GM21717 (cell line): ENCODE data around the gene EFNB2.

Experiments used
- ATAC-seq: cut with Tn5 transposase; IDR thresholded peaks from one replicate; pipeline ENCODE4 v1.9.1; 2021; ENCODE audit warnings: mild to moderate bottlenecking, moderate library complexity; ENCODE audit not compliant: unreplicated experiment

Gene EFNB2

DNA sequence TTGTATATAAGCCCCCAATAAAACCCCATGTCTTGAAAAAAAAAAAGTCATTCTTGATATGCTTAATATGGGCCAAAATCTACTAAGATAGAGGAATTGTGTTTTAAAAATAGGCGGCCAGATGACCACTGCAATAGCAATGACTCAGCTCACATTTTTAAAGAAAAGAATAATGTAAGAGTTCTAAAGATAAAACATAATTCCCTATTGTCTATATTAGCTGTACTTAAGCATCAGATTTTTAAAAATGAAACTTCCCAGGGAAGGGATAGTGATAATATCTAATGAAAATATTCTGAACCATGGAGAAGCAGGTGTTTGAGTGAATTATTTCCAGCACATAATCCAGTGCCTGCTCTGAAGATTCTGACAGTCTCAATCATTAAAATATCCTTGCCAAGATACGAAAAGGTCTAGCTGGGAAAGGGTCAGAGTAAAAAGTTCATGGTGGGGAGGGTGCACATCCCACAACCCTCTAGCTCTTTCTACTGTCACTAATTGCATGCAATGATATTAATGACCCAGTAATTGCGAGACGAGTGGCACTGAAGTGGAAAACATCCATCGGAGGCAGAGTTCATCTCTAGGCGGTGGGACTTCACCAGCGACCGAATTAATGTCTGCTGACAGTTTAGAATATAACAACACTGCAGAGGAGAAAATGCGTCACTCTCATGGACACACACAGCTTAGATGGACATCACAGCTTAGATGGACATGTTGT lies 31.6 kb downstream of the EFNB2 start:
- ATAC-seq = no peak

- no peak for ATAC-seq
Observed at GRCh38 chr13:106503272-106503671, 32.2 kb downstream of the EFNB2 start.

- ATAC-seq = no peak
Observed at GRCh38 chr13:106500445-106500844, 35.0 kb downstream of the EFNB2 start.

DNA sequence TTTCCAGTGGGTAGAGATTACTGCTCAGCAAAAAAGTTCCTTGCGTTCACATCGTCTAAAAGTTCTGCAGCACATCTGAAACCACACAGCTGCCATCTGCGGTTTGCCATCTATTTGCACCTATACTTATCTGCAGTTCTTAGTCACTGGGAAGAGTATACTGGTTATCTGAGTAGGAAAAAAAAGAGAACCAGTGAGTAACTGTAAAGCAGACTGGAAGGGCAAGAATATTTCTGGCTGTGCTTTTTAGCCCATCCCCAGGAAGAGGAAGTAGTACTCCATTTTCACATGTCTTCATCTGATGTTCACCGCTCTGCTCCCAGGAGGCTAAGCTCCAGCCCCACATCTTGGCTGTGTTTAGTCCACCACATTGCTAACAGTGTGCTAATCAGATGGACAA lies 35.6 kb downstream of the EFNB2 start:
- no peak for ATAC-seq

GRCh38 chr13:106499113-106499512 lies 36.3 kb downstream of the EFNB2 start:
- no peak for ATAC-seq

GRCh38 chr13:106498571-106498970 lies 36.9 kb downstream of the EFNB2 start:
- ATAC-seq = no peak

- ATAC-seq = no peak
Observed at GRCh38 chr13:106498158-106498557, 37.3 kb downstream of the EFNB2 start.

DNA sequence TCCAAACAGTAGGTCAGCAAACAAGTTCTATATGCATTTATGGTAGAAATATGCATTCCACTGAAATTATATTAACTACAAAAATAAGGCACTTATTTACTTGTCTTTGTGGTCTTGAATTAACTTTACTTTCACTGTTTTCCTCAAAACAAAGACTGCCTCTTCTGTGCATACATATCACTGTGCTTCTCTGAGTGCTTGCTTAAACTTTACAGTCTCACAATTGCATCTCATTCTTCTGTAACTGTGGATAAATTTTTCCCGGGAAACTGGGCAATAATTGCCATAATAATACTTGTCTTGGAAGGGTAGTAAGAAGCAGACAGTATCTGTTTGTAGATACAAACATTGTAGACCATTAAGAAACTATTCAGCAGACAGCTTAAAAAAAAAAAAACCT lies 38.4 kb downstream of the EFNB2 start:
- no peak for ATAC-seq

DNA sequence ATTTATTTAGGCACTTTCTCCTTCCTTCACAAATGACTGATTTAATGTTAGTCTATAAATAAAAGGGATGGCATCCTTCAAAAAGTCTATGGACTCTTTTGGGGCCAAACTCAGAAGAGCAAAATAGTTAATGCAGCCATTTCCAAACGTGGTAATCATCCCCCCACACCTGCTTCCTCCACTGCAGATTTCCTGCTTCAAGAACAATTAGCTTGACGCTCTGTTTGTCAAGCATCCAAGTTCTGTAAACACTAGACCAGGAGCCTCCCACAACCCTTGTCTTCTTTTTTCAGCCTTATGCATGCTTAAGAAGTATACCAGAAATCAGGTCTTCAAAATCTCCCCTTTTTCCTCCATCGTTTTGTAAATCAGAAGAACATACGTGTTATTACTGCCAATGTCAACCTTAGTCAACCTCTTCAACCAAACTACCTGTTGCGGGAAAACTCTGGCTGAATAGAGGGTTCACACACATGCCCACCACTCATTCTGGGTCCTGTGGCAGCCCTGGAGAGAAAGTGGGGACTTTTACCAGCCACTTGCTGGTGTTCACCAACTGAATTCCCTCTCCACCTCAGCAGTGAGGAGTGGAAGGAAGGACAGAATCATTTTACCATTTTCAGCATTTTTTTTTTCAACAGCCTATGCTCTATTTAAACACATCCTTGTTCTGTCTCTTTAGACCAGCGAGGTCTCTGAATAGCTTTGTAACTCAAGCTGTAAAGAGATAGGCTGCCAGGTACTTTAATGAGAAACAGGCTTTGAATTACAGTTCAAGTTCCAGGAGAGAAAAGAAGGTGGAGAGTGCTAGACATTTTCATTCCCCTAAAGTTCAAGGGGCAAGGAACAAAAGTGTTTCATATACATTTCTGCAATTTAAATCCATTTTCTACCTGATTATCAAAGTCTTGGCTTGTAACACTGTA lies 39.1 kb downstream of the EFNB2 start:
- ATAC-seq = no peak

DNA sequence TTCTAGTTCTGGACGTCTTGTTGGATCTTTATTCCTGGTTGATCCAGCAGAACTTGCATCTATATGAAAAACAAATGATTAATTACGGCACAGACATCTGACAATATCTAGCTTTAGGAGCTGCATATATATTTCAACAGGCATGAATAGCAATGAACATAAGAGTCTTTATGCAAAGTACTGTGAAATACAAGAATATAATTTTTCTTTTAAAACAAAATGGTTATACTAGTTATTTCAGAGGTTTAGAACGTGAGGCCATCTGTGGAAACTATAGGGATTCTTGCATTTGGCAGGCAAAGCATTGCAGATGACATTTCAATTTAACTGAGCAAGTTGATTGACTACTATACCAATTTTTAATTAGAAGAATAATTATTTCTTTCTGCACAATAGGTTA lies 40.5 kb downstream of the EFNB2 start:
- no peak for ATAC-seq

- no peak for ATAC-seq
Observed at GRCh38 chr13:106494506-106494905, 41.0 kb downstream of the EFNB2 start.

DNA sequence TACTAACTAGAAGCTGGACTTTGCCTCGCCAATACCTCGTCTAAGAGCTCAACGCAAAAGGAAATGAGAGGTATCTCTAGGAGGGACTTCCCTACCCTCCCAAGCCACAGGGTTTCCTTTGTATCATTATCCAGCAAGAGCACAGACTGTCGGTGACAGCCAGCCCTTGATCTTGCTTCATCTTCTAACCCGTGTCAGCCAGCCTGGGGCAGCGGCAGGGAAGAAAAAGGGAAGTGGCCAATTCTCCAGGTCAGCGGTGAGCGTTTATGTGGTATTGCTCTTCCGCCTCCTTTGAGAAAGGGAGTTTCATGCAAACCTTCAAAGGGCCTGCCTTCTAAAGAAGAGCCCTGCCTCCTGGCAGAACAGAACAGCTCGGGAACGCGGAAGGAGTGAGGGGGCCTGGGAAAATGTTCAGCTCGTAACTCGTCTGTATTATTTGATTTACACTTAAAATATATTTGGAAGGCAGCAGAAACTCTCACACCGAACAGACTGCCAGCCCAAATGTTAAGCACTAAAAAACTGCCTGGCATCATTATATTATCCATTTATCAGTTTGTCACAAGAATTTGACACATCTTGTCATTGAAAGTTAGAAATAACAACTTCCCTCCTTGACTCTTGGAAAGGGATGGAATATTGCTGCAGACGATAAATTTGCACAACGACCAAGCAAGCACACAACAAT lies 41.8 kb downstream of the EFNB2 start:
- peak; percentile 78 for ATAC-seq

DNA sequence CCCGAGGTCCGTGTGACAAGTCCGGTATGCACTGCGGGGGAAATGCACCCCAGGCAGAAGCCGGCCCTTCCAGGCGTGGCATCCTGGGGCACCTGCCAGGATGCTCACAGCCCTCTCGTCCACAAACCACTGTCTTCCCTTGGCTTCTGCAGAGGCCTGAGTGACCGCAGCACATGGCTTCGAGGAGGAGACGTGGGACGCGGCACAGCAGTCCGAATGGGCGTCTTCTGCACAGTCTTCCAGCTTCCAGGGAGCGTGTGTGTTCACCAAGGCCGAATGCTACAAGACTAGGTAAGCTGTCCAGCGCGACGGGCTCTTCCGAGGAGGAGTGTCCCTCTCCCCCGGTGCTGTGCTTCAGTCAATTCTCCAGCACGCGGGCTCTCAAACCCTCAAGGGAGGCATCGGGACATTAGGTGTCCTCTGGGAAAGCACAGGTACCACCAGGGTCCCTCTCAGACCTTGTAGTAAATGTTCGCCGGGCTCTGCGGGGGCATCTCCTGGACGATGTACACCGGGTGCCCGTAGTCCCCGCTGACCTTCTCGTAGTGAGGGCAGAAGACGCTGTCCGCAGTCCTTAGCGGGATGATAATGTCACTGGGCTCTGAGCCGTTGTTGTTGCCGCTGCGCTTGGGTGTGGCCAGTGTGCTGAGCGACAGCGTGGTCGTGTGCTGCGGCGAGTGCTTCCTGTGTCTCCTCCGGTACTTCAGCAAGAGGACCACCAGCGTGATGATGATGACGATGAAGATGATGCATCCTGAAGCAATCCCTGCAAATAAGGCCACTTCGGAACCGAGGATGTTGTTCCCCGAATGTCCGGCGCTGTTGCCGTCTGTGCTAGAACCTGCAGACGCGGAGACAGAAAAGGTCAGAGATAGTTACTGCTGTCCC lies 42.6 kb downstream of the EFNB2 start:
- no peak for ATAC-seq

- ATAC-seq = no peak
Observed at GRCh38 chr13:106491928-106492587, 43.4 kb downstream of the EFNB2 start.

DNA sequence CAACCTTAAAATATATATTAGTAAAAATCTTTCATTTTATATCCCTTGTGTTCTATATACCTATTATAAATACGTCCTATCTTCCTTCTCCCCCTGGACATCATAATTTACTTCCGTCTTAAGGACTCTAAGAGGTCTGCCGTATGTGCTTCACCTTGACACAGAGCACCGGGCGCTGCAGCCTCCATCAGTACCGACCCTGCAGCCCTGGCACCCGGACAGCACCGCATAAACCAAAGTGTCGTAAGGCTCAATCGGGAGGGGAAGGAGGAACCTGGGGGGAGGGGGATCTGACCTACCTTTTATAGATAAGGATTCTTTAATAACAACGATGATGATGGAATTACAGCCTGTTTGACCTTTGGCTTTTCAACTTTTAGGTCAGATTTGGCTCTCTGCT lies 44.0 kb downstream of the EFNB2 start:
- no peak for ATAC-seq

DNA sequence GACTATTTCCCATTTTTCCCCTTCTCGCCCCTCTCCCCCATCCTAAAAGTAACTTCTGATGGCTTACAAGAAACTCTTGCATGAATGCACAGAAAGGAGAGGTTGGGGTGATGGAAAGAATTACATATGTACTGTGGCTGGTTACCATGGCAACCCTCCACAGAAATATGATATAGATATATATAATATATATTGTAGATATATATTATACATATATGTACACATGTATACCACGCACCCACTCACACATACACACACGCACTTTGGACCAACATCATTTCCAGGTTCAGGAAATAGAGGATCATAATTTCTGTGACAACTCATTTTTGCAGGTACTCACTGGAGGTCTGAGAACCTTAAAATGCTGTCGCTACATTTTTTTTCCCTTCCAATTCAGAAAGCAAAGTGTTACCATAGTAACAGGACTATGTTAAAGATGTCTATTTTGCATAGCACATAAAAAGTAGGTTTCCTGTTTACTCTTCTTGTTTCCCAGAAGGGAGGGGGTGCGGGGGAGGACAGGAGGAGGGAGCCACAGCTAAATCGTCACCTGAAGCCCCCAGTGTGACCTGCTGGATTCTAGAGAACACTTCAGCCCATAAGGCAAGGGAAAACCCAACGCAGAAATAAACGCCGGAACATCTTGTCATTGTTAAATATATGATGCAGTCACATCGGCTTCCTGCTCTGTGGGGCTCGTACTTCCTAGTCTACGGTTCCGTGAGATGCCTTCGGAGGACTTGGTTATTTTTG lies 44.7 kb downstream of the EFNB2 start:
- ATAC-seq = no peak

DNA sequence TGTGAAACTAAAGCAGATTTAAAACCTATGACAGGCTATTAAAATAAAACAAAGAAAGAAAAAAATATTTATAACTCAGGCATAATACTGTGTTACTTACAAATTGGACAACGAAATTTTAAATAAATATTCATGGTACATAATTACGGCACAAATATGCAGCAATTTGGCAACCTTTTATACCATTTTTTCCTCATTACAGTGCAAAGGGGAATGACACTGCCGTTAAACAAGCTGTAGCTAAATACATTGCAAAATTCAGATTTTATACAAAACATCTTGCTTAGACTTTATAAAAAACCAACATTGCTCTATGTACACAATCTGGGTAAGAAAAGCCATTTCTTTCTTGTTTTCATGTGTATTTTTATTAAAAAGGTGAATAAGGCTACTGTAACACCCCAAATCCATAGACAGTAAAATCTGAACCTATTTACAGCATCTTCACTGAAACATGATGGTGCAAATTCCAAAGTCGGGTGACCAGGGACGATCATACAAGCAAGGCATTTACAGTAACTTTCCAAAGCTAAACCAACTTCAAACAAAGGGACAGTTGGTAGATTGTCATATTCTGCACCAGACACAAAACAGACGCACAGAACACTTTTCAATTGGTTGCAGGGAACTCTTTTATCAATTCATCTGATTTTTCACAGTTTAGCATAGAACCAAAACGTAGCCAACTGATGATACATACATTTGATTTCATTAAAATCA lies 45.5 kb downstream of the EFNB2 start:
- ATAC-seq = no peak

- ATAC-seq = no peak
Observed at GRCh38 chr13:106488686-106489085, 46.8 kb downstream of the EFNB2 start.

- ATAC-seq = no peak
Observed at GRCh38 chr13:106488076-106488475, 47.4 kb downstream of the EFNB2 start.
